GM12878 (cell line): ENCODE data around the gene VGLL4. TPM values are rescaled to one million over a fixed set of nuclear protein-coding genes. Genes with fewer than 3 reads are reported as not detected.

Experiments
- ATAC-seq: fragments of 200-7000 bp; cut with Tn5 transposase; 3 replicates; pipeline ENCODE4 v1.9.1; 2020; ENCODE audit warnings: mild to moderate bottlenecking, moderate library complexity
- BruUV-seq: library from RNA; stranded (reverse); fragments of 400-500 nt; replicated peaks from 2 replicates; lab custom pipeline; 2021; lab: Mats Ljungman, UMichigan
- CTCF ChIA-PET: fragments of 300-600 bp; sonication (Branson Sonifier 250); formaldehyde crosslinking; extraction: SDS; loops from one replicate; lab custom pipeline; 2021; ENCODE audit warnings: inconsistent platforms; lab: Yijun Ruan, JAX
- POLR2A ChIA-PET: fragments of 350-600 bp; formaldehyde crosslinking; extraction: SDS; loops from one replicate; lab custom pipeline; 2021; ENCODE audit warnings: inconsistent platforms; lab: Charles Lee
- RAD21 ChIA-PET: fragments of 300-600 bp; sonication (Branson Sonifier 250); formaldehyde crosslinking; loops from one replicate; lab custom pipeline; 2023; ENCODE audit warnings: antibody characterized with exemption; ENCODE audit not compliant: unreplicated experiment; lab: Charles Lee
- SMC1A ChIA-PET: fragments of 300-600 bp; sonication (Branson Sonifier 250); formaldehyde crosslinking; loops from one replicate; lab custom pipeline; 2023; ENCODE audit not compliant: unreplicated experiment, uncharacterized antibody; lab: Charles Lee
- DNase-seq: peaks from one replicate; pipeline ENCODE4 v3.0.0-alpha.2; 2011; ENCODE audit warnings: low read depth, low spot score
- FAIRE-seq: peaks from 3 replicates; lab custom pipeline; 2011; peaks lifted over from hg19 to GRCh38; lab: Jason Lieb, UNC
- H2AFZ ChIP-seq: 2 replicates; pipeline ENCODE4 v1.6.0; 2011; ENCODE audit warnings: low read depth, low read length, control low read depth; ENCODE audit not compliant: control insufficient read depth
- H3K27ac ChIP-seq: 2 replicates; pipeline ENCODE4 v1.5.1; 2011; ENCODE audit warnings: control low read depth; ENCODE audit not compliant: control insufficient read depth, insufficient read depth
- H3K27me3 ChIP-seq, 2 experiments: replicated peaks in 1 of 2; 2 replicates each; pipeline versions ENCODE4 v1.6.0 to v1.6.1; 2011; ENCODE audit warnings: low read length in 1 of 2; ENCODE audit not compliant: control insufficient read depth in 2 of 2, insufficient read depth in 2 of 2
- H3K36me3 ChIP-seq, 2 experiments: 2 replicates each; pipeline ENCODE4 v1.5.1; 2011; ENCODE audit warnings: low read length in 1 of 2; ENCODE audit not compliant: control insufficient read depth in 2 of 2, insufficient read depth in 2 of 2
- H3K4me1 ChIP-seq: 2 replicates; pipeline ENCODE4 v1.6.1; 2011; ENCODE audit warnings: mild to moderate bottlenecking, low read length, moderate library complexity, mixed read lengths; ENCODE audit not compliant: control insufficient read depth, insufficient read depth
- H3K4me2 ChIP-seq: 2 replicates; pipeline ENCODE4 v1.6.0; 2011; ENCODE audit warnings: control low read depth; ENCODE audit not compliant: control insufficient read depth, insufficient read depth
- H3K4me3 ChIP-seq: fragments of 200-600 bp; sonication (generic); 2 replicates; pipeline ENCODE4 v1.5.1; 2016
- H3K79me2 ChIP-seq: 2 replicates; pipeline ENCODE4 v1.6.0; 2011; ENCODE audit warnings: low read length; ENCODE audit not compliant: control insufficient read depth, insufficient read depth
- H3K9ac ChIP-seq: 2 replicates; pipeline ENCODE4 v1.8.0; 2011; ENCODE audit warnings: low read length, control low read depth, mixed read lengths; ENCODE audit not compliant: control insufficient read depth, insufficient read depth
- H3K9me3 ChIP-seq: replicated peaks from 3 replicates; pipeline ENCODE4 v1.5.1; 2011; ENCODE audit warnings: mild to moderate bottlenecking, low read length; ENCODE audit not compliant: control insufficient read depth, insufficient read depth
- H4K20me1 ChIP-seq: 2 replicates; pipeline ENCODE4 v1.6.0; 2011; ENCODE audit not compliant: control insufficient read depth, insufficient read depth
- IKZF1 ChIP-seq: fragments of 450-650 bp; conservative IDR thresholded peaks from 2 replicates; pipeline ENCODE4 v1.6.1; 2017; ENCODE audit warnings: antibody characterized with exemption, mild to moderate bottlenecking
- KDM1A ChIP-seq: fragments of 200-600 bp; sonication (generic); IDR thresholded peaks from 2 replicates; pipeline ENCODE4 v1.6.1; 2016; ENCODE audit warnings: borderline replicate concordance
- MYB ChIP-seq: fragments of 150-350 bp; IDR thresholded peaks from 2 replicates; pipeline ENCODE4 v1.6.1; 2014; ENCODE audit warnings: mild to moderate bottlenecking, low read depth, low read length, borderline replicate concordance
- NFYA ChIP-seq: IDR thresholded peaks from 2 replicates; pipeline ENCODE4 v1.6.1; 2011; ENCODE audit warnings: low read depth, mild to moderate bottlenecking, low read length, improper control_type of control experiment, borderline replicate concordance
- NRF1 ChIP-seq: conservative IDR thresholded peaks from 2 replicates; pipeline ENCODE4 v1.6.1; 2011; ENCODE audit warnings: mild to moderate bottlenecking, low read depth, low read length, improper control_type of control experiment
- RB1 ChIP-seq: fragments of 450-650 bp; formaldehyde crosslinking; IDR thresholded peaks from 2 replicates; pipeline ENCODE4 v1.6.1; 2017; ENCODE audit warnings: mild to moderate bottlenecking, borderline replicate concordance
- TCF7 ChIP-seq: IDR thresholded peaks from 2 replicates; pipeline ENCODE4 v1.6.1; 2014; ENCODE audit warnings: antibody characterized with exemption, borderline replicate concordance
- ZBED1 ChIP-seq: IDR thresholded peaks from 2 replicates; pipeline ENCODE4 v1.6.1; 2016; ENCODE audit warnings: borderline replicate concordance
- ZNF384 ChIP-seq: IDR thresholded peaks from 2 replicates; pipeline ENCODE4 v1.6.1; 2012; ENCODE audit warnings: low read depth, mild to moderate bottlenecking, low read length, improper control_type of control experiment, borderline replicate concordance
- WGBS: methylation state at CpG from one replicate; pipeline ENCODE4 v1.1.6; 2016; ENCODE audit warnings: low lambda C conversion rate; ENCODE audit not compliant: insufficient replicate concordance, insufficient coverage; ENCODE audit errors: missing lambda C conversion rate; 5-methylcytosine and 5-hydroxymethylcytosine counted together
- in situ Hi-C: fragments of 300-500 bp; cut with MboI; formaldehyde crosslinking; loops from 9 replicates; pipeline ENCODE4 v1.14.3; 2018; ENCODE audit warnings: mixed read lengths
- intact Hi-C: fragments of 100-400 bp; cut with micrococcal nuclease; formaldehyde crosslinking; loops from one replicate; pipeline ENCODE4 v1.14.2; 2022; ENCODE audit not compliant: unreplicated experiment
- polyA plus RNA-seq, 11 experiments: library from polyadenylated mRNA; depleted of rRNA in 4 of 11; unstranded in 6 of 11; stranded (reverse) in 5 of 11; fragments of >200 nt; fragmentation: Nextera tagmentation in 4 of 11; fragmentation: Illumina TruSeq in 1 of 11; extraction: Ambion mirVana in 4 of 11; extraction: Trizol in 1 of 11; gene quantifications; 1 replicate in 1 of 11; 2 replicates in 10 of 11; pipeline versions ENCODE4 v1.2.1 to v1.2.3, GENCODE V29; 2011 to 2016; ENCODE audit warnings: inconsistent platforms in 2 of 11, missing spikeins in 2 of 11, low read depth in 1 of 11
- total RNA-seq, 4 experiments: library from RNA; depleted of rRNA in 3 of 4; stranded (reverse); fragments of >200 nt in 3 of 4; fragmentation: Illumina TruSeq in 1 of 4; extraction: Trizol in 1 of 4; gene quantifications; 2 replicates each; pipeline versions ENCODE4 v1.2.1 to v1.2.3, GENCODE V29; 2013 to 2021
- TF ChIP-seq, protein P1 (sequence below): fragments of 450-650 bp; formaldehyde crosslinking; IDR thresholded peaks from 2 replicates; pipeline ENCODE4 v1.4.0; 2022; ENCODE audit warnings: mild to moderate bottlenecking, moderate library complexity
- TF ChIP-seq, protein P2 (sequence below): fragments of 450-650 bp; IDR thresholded peaks from 2 replicates; pipeline ENCODE4 v1.6.1; 2017; ENCODE audit warnings: antibody characterized with exemption, mild to moderate bottlenecking, moderate library complexity
- TF ChIP-seq, protein P3 (sequence below): fragments of 450-650 bp; IDR thresholded peaks from 2 replicates; pipeline ENCODE4 v1.6.1; 2018; ENCODE audit warnings: borderline replicate concordance, mild to moderate bottlenecking; ENCODE audit not compliant: partially characterized antibody

The VGLL4 gene
- total and polyA plus RNA-seq, 10 of the 15 experiments (the other 5 are each of a cell fraction or from before 2014, with no cell fraction given), result 0.44 to 38.1 (median 16.1) TPM

DNA sequence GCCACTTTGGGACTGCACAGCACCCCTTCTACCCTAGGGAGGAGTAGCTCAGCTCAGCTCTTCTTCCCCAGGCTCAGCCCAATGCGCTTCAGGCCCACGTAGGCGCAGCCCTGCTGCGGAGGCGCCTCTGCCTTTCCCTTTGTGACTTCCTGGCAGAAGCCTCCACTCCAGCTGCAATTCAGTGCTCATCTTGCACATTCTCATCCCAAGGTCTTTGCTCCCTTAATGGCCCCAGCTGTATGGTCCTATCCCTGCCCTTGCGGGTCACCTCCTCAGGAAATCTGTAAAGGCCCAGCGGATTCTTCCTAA lies 109.0 kb downstream of the VGLL4 start:
- ChIA-PET POLR2A (no interaction called here), SMC1A (no interaction called here), RAD21 (no interaction called here), CTCF (interaction anchor here (0.6 to 1.1 kb wide), 2 partner anchors 91 to 117 kb away, joined by 3 read pairs; no protein-coding TSS in a partner anchor)
- 100% methylated on average over 7 of the region's 7 CpGs for WGBS
- H2AFZ ChIP-seq, result no peak overlapping the region
- ATAC-seq (no peak), FAIRE-seq (no peak), DNase-seq (no peak)
- H3K4me1 ChIP-seq, result no peaks in the 10 kb centered on the region
- BruUV-seq, result no TSS peak
- H3K27ac ChIP-seq, result no peak overlapping the region
- intact Hi-C loops (no loop called here), in situ Hi-C loops (no loop called here)
- H3K4me2 ChIP-seq, result no peak overlapping the region
- no peaks in the 10 kb centered on the region for H3K79me2 ChIP-seq
- no peaks in the 10 kb centered on the region for H4K20me1 ChIP-seq
- H3K9me3 ChIP-seq, result no peaks in the 10 kb centered on the region
- H3K27me3 ChIP-seq, result no peaks in the 10 kb centered on the region
- no peak overlapping the region for H3K9ac ChIP-seq
- H3K4me3 ChIP-seq, result no peak overlapping the region
- TF ChIP-seq, protein P1, sequence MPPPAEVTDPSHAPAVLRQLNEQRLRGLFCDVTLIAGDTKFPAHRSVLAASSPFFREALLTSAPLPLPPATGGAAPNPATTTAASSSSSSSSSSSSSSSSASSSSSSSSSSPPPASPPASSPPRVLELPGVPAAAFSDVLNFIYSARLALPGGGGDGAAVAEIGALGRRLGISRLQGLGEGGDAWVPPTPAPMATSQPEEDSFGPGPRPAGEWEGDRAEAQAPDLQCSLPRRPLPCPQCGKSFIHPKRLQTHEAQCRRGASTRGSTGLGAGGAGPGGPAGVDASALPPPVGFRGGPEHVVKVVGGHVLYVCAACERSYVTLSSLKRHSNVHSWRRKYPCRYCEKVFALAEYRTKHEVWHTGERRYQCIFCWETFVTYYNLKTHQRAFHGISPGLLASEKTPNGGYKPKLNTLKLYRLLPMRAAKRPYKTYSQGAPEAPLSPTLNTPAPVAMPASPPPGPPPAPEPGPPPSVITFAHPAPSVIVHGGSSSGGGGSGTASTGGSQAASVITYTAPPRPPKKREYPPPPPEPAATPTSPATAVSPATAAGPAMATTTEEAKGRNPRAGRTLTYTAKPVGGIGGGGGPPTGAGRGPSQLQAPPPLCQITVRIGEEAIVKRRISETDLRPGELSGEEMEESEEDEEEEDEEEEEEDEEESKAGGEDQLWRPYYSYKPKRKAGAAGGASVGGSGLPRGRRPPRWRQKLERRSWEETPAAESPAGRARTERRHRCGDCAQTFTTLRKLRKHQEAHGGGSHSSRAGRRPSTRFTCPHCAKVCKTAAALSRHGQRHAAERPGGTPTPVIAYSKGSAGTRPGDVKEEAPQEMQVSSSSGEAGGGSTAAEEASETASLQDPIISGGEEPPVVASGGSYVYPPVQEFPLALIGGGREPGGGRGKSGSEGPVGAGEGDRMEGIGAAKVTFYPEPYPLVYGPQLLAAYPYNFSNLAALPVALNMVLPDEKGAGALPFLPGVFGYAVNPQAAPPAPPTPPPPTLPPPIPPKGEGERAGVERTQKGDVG (CRISPR knock-in tag), result no peak
- no peak for TF ChIP-seq TCF7
- TF ChIP-seq KDM1A, result no peak
- TF ChIP-seq NRF1, result no peak
- TF ChIP-seq, protein P2, sequence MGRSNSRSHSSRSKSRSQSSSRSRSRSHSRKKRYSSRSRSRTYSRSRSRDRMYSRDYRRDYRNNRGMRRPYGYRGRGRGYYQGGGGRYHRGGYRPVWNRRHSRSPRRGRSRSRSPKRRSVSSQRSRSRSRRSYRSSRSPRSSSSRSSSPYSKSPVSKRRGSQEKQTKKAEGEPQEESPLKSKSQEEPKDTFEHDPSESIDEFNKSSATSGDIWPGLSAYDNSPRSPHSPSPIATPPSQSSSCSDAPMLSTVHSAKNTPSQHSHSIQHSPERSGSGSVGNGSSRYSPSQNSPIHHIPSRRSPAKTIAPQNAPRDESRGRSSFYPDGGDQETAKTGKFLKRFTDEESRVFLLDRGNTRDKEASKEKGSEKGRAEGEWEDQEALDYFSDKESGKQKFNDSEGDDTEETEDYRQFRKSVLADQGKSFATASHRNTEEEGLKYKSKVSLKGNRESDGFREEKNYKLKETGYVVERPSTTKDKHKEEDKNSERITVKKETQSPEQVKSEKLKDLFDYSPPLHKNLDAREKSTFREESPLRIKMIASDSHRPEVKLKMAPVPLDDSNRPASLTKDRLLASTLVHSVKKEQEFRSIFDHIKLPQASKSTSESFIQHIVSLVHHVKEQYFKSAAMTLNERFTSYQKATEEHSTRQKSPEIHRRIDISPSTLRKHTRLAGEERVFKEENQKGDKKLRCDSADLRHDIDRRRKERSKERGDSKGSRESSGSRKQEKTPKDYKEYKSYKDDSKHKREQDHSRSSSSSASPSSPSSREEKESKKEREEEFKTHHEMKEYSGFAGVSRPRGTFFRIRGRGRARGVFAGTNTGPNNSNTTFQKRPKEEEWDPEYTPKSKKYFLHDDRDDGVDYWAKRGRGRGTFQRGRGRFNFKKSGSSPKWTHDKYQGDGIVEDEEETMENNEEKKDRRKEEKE, result no peak
- no peak for TF ChIP-seq NFYA
- TF ChIP-seq ZNF384, result no peak
- TF ChIP-seq, protein P3, sequence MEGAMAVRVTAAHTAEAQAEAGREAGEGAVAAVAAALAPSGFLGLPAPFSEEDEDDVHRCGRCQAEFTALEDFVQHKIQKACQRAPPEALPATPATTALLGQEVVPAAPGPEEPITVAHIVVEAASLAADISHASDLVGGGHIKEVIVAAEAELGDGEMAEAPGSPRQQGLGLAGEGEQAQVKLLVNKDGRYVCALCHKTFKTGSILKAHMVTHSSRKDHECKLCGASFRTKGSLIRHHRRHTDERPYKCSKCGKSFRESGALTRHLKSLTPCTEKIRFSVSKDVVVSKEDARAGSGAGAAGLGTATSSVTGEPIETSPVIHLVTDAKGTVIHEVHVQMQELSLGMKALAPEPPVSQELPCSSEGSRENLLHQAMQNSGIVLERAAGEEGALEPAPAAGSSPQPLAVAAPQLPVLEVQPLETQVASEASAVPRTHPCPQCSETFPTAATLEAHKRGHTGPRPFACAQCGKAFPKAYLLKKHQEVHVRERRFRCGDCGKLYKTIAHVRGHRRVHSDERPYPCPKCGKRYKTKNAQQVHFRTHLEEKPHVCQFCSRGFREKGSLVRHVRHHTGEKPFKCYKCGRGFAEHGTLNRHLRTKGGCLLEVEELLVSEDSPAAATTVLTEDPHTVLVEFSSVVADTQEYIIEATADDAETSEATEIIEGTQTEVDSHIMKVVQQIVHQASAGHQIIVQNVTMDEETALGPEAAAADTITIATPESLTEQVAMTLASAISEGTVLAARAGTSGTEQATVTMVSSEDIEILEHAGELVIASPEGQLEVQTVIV, result no peak
- no peak for TF ChIP-seq MYB
- no peak for TF ChIP-seq IKZF1
- no peak for TF ChIP-seq ZBED1
- TF ChIP-seq RB1, result no peak
- no peaks in the 10 kb centered on the region for H3K36me3 ChIP-seq
